ENCODE measurements around the gene ARL9. TPM values are rescaled to one million over a fixed set of nuclear protein-coding genes. Genes with fewer than 3 reads are reported as not detected.
A peak's percentile ranks its signal among the peaks of the same experiment; 100 is the strongest.

Gene ARL9
- total RNA-seq, 4 donors from 2014 or later, result 0.60 to 1.5 (median 0.87) TPM; not detected in 1

DNA sequence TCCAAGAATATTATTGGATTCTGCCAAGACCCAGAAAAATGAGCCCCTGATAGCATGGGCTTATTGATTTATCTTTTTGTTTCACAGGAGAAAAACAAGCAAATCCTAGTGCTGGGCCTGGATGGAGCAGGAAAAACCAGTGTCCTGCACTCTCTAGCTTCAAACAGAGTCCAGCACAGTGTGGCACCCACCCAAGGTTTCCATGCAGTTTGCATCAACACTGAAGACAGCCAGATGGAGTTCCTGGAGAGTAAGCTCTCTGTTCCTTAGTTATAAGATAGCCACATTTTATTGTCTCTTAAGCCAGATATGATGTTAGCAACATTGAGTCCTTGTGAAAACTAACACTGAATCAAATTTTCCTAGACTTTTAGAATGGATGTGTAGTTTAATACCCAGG, 5.5 kb downstream of the ARL9 start:
- DNase-seq (ENCODE audit: low spot score in 2 of 2), result no peak
- H3K9me3 ChIP-seq, result no peaks in the 10 kb centered on the region
- peaks cover 0 to 6% of the 10 kb centered on the region in 2 donors for H3K27me3 ChIP-seq
- H3K4me3 ChIP-seq, result no peak overlapping the region
- TF ChIP-seq EP300 (IDR thresholded peaks at IDR 0.05), result no peak
- TF ChIP-seq, protein P1, sequence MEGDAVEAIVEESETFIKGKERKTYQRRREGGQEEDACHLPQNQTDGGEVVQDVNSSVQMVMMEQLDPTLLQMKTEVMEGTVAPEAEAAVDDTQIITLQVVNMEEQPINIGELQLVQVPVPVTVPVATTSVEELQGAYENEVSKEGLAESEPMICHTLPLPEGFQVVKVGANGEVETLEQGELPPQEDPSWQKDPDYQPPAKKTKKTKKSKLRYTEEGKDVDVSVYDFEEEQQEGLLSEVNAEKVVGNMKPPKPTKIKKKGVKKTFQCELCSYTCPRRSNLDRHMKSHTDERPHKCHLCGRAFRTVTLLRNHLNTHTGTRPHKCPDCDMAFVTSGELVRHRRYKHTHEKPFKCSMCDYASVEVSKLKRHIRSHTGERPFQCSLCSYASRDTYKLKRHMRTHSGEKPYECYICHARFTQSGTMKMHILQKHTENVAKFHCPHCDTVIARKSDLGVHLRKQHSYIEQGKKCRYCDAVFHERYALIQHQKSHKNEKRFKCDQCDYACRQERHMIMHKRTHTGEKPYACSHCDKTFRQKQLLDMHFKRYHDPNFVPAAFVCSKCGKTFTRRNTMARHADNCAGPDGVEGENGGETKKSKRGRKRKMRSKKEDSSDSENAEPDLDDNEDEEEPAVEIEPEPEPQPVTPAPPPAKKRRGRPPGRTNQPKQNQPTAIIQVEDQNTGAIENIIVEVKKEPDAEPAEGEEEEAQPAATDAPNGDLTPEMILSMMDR (IDR thresholded peaks at IDR 0.05), result no peak
- H3K36me3 ChIP-seq, result no peaks in the 10 kb centered on the region
- H3K27ac ChIP-seq, result no peak overlapping the region
- H3K4me1 ChIP-seq, result peaks cover 0 to 6% (median 2%) of the 10 kb centered on the region in 4 donors

- H3K36me3 ChIP-seq, result no peaks in the 10 kb centered on the region
- 91 to 94% methylated on average over 1 of the region's 1 CpG for WGBS, 2 donors
- peaks cover 0 to 6% of the 10 kb centered on the region in 2 donors for H3K27me3 ChIP-seq
- no peaks in the 10 kb centered on the region for H3K4me1 ChIP-seq
- H3K27ac ChIP-seq, result no peak overlapping the region
- no peak for DNase-seq (ENCODE audit: low spot score in 2 of 2)
- H3K4me3 ChIP-seq, result no peak overlapping the region
- TF ChIP-seq, protein P1 (IDR thresholded peaks at IDR 0.05), result no peak
- TF ChIP-seq POLR2A (IDR thresholded peaks at IDR 0.05) (no peak), EP300 (IDR thresholded peaks at IDR 0.05) (no peak)
- no peaks in the 10 kb centered on the region for H3K9me3 ChIP-seq
Observed at GRCh38 chr4:56512166-56512565, 6.6 kb downstream of the ARL9 start.

GRCh38 chr4:56513517-56513916, 7.9 kb downstream of the ARL9 start:
- WGBS, 2 donors, result 78 to 83% methylated on average over 2 of the region's 2 CpGs
- H3K9me3 ChIP-seq, result no peaks in the 10 kb centered on the region
- TF ChIP-seq POLR2A (IDR thresholded peaks at IDR 0.05) (no peak), EP300 (IDR thresholded peaks at IDR 0.05) (no peak)
- TF ChIP-seq, protein P1 (IDR thresholded peaks at IDR 0.05), result no peak
- no peaks in the 10 kb centered on the region for H3K36me3 ChIP-seq
- no peak overlapping the region for H3K4me3 ChIP-seq
- no peak for DNase-seq (ENCODE audit: low spot score in 2 of 2)
- no peaks in the 10 kb centered on the region for H3K4me1 ChIP-seq
- H3K27ac ChIP-seq, result no peak overlapping the region
- H3K27me3 ChIP-seq, result no peaks in the 10 kb centered on the region

- Histone ChIP-seq H3K4me1 (peaks cover 0 to 17% (median 5%) of the 10 kb centered on the region in 4 donors), H3K36me3 (no peaks in the 10 kb centered on the region), H3K27me3 (no peaks in the 10 kb centered on the region), H3K27ac (peak overlapping the region in 1 of 4 donors; percentile 67), H3K4me3 (peak overlapping the region; percentile 58 to 64 (median 62)), H3K9me3 (no peaks in the 10 kb centered on the region)
- TF ChIP-seq POLR2A (IDR thresholded peaks at IDR 0.05) (peak in 1 of 2 donors; percentile 55), EP300 (IDR thresholded peaks at IDR 0.05) (peak in 1 of 2 donors; percentile 73)
- TF ChIP-seq, protein P1 (IDR thresholded peaks at IDR 0.05), result no peak
- peak; percentile 74 to 78 for DNase-seq (ENCODE audit: low spot score in 2 of 2)
- 3 to 5% methylated on average over 24 to 45 of the region's 68 CpGs for WGBS, 2 donors
Observed at GRCh38 chr4:56530269-56531148, 24.9 kb downstream of the ARL9 start.

DNA sequence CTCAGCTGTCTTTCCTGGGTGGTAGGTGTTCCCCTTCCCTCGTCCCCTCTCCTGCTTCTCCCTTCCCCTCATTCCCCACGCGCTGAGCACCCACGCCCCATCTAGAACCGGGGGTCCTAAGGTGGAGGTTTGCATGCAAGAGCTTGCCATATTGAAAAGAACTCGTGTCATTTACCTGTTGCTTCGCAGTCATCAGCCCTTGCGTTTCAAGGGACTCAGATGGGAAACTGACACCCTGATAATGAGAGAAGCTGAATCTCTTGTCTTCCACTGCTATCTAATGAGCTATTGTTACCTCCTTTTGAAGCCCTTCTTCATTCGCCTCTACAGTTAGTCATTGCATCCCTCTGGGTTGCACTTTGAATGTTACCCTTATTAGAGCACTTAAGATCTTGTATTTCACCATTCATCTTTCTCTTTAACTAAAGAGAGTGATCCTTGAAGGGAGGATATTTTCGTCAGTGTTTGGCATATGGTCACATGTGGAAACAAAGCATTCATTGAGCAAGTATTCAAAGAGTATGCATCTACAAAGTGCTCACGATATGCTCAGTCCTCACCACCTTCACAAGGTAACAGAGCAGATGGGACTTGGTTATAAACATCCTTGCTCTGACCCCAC, 25.7 kb downstream of the ARL9 start:
- Histone ChIP-seq H3K9me3 (no peaks in the 10 kb centered on the region), H3K4me1 (peaks cover 0 to 17% (median 5%) of the 10 kb centered on the region in 4 donors), H3K36me3 (no peaks in the 10 kb centered on the region), H3K4me3 (peak overlapping the region; percentile 58 to 64 (median 62)), H3K27ac (no peak overlapping the region), H3K27me3 (no peaks in the 10 kb centered on the region)
- 28 to 40% methylated on average over 11 of the region's 11 CpGs for WGBS, 2 donors
- no peak for DNase-seq (ENCODE audit: low spot score in 2 of 2)
- TF ChIP-seq, protein P1 (IDR thresholded peaks at IDR 0.05), result no peak
- no peak for TF ChIP-seq EP300 (IDR thresholded peaks at IDR 0.05)
- TF ChIP-seq POLR2A (IDR thresholded peaks at IDR 0.05), result no peak
